Activated CD4-positive, alpha-beta memory T cell treated with anti-CD3 and anti-CD28 coated beads, Interleukin-2, amount 10 ng/mL, durations not matched to agents 7 days and 5 days (primary cell): Measurements from ENCODE around the gene MYL6. TPM values are rescaled to one million over a fixed set of nuclear protein-coding genes. Genes with fewer than 3 reads are reported as not detected.

ENCODE experiments used
- total RNA-seq, 2 experiments: library from RNA; stranded (reverse); gene quantifications; one replicate each; pipeline ENCODE4 v1.2.3, GENCODE V29; 2021

MYL6 gene
- total RNA-seq, 2 experiments from 2014 or later: 1,594 to 1,602 TPM

Other genes with a start within 250 kb of the MYL6 start
- gene PYM1, start 230.5 kb upstream of the MYL6 start, total RNA-seq: 10 to 100 TPM; 54.2 to 56.0 TPM
- gene DGKA, start 227.2 kb upstream of the MYL6 start, total RNA-seq: 100 to 1,000 TPM; 427 to 431 TPM
- gene PMEL, start 192.3 kb upstream of the MYL6 start, total RNA-seq: under 1 TPM; 0.33 to 0.60 TPM
- 10 to 100 TPM; 88.9 to 98.9 TPM for gene CDK2, start 191.5 kb upstream of the MYL6 start, total RNA-seq
- gene RAB5B, start 184.3 kb upstream of the MYL6 start, total RNA-seq: 10 to 100 TPM; 70.1 to 71.5 TPM
- 1 to 10 TPM; 4.2 to 5.3 TPM for gene SUOX, start 161.1 kb upstream of the MYL6 start, total RNA-seq
- 10 to 100 TPM; 17.6 to 19.4 TPM for gene IKZF4, start 137.3 kb upstream of the MYL6 start, total RNA-seq
- gene RPS26, start 116.4 kb upstream of the MYL6 start, total RNA-seq: 10 to 100 TPM; 30.4 to 35.0 TPM
- 1 to 10 TPM; 2.3 to 2.5 TPM for gene ERBB3, start 78.2 kb upstream of the MYL6 start, total RNA-seq
- gene PA2G4, start 53.8 kb upstream of the MYL6 start, total RNA-seq: 100 to 1,000 TPM; 242 to 243 TPM
- 1,000 to 10,000 TPM; 3,981 to 4,002 TPM for gene RPL41, start 41.7 kb upstream of the MYL6 start, total RNA-seq
- 10 to 100 TPM in 1 of 2 experiments, 1 to 10 TPM in 1; 8.0 to 10.3 TPM for gene ZC3H10, start 40.1 kb upstream of the MYL6 start, total RNA-seq
- gene ESYT1, start 30.1 kb upstream of the MYL6 start, total RNA-seq: 100 to 1,000 TPM; 266 to 279 TPM
- gene MYL6B, start 5.8 kb upstream of the MYL6 start, total RNA-seq: 10 to 100 TPM; 60.4 to 63.2 TPM
- gene SMARCC2, start 31.1 kb downstream of the MYL6 start, total RNA-seq: 100 to 1,000 TPM; 133 to 137 TPM
- gene RNF41, start 63.6 kb downstream of the MYL6 start, total RNA-seq: 10 to 100 TPM; 33.8 to 35.2 TPM
- 10 to 100 TPM; 49.6 to 52.3 TPM for gene NABP2, start 66.0 kb downstream of the MYL6 start, total RNA-seq
- 1 to 10 TPM in 1 of 2 experiments, under 1 TPM in 1; 0.80 to 1.2 TPM for gene SLC39A5, start 71.7 kb downstream of the MYL6 start, total RNA-seq
- 10 to 100 TPM; 46.4 to 50.1 TPM for gene ANKRD52, start 100.0 kb downstream of the MYL6 start, total RNA-seq
- gene COQ10A, start 108.6 kb downstream of the MYL6 start, total RNA-seq: 10 to 100 TPM; 12.8 to 16.7 TPM
- 100 to 1,000 TPM; 188 to 193 TPM for gene CS, start 142.0 kb downstream of the MYL6 start, total RNA-seq
- 10 to 100 TPM; 95.0 to 99.3 TPM for gene CNPY2, start 157.6 kb downstream of the MYL6 start, total RNA-seq
- gene PAN2, start 175.6 kb downstream of the MYL6 start, total RNA-seq: 10 to 100 TPM; 61.3 to 64.2 TPM
- 10 to 100 TPM; 11.0 to 11.7 TPM for gene IL23A, start 180.5 kb downstream of the MYL6 start, total RNA-seq
- 100 to 1,000 TPM; 298 to 304 TPM for gene STAT2, start 201.7 kb downstream of the MYL6 start, total RNA-seq
- gene APOF, start 204.5 kb downstream of the MYL6 start, total RNA-seq: not detected